Measurements from ENCODE around the gene SORCS3. TPM values are rescaled to one million over a fixed set of nuclear protein-coding genes. Genes with fewer than 3 reads are reported as not detected.
"Not testable (repeated sequence)": the region's sequence is repeated elsewhere in the genome, so short reads cannot be mapped to it uniquely, and the experiment has no call there.

Gene SORCS3
- total RNA-seq, 1 experiment from 2014 or later = not detected

- H3K4me3 Mint-ChIP-seq (ENCODE audit: unreplicated experiment) = no peak overlapping the region
- H3K36me3 Mint-ChIP-seq (ENCODE audit: insufficient read depth, unreplicated experiment) = no peaks in the 10 kb centered on the region
- H3K4me1 Mint-ChIP-seq (ENCODE audit: insufficient read depth, unreplicated experiment) = no peaks in the 10 kb centered on the region
- DNase-seq (ENCODE audit: unreplicated experiment) = no peak
- no TSS peak for BruUV-seq (replicated peaks)
- TF ChIP-seq CTCF (IDR thresholded peaks at IDR 0.05; ENCODE audit: unreplicated experiment) = no peak
- no peaks in the 10 kb centered on the region for H3K27me3 Mint-ChIP-seq (ENCODE audit: insufficient read depth, unreplicated experiment)
- intact Hi-C loops (cut with micrococcal nuclease) = no loop called here
- no peaks in the 10 kb centered on the region for H3K9me3 Mint-ChIP-seq (ENCODE audit: unreplicated experiment)
- H3K27ac Mint-ChIP-seq (ENCODE audit: low read depth, unreplicated experiment) = no peak overlapping the region
- ChIA-PET POLR2A (no interaction called here), CTCF (interaction anchor here (0.6 to 1.1 kb wide), 2 partner anchors 224 to 314 kb away, joined by 3 read pairs; no protein-coding TSS in a partner anchor)
These were observed 66.7 kb downstream of the SORCS3 start for GRCh38 chr10:104707602-104708459.

- ChIA-PET POLR2A (no interaction called here), CTCF (interaction anchor here (0.6 to 1.1 kb wide), 2 partner anchors 11 to 877 kb away, joined by 3 read pairs; no protein-coding TSS in a partner anchor)
- H3K4me1 Mint-ChIP-seq (ENCODE audit: insufficient read depth, unreplicated experiment) = no peaks in the 10 kb centered on the region
- no peak overlapping the region for H3K4me3 Mint-ChIP-seq (ENCODE audit: unreplicated experiment)
- TF ChIP-seq CTCF (IDR thresholded peaks at IDR 0.05; ENCODE audit: unreplicated experiment) = no peak
- H3K27me3 Mint-ChIP-seq (ENCODE audit: insufficient read depth, unreplicated experiment) = peaks cover 18% of the 10 kb centered on the region
- BruUV-seq (replicated peaks) = no TSS peak
- no peak for DNase-seq (ENCODE audit: unreplicated experiment)
- no peaks in the 10 kb centered on the region for H3K9me3 Mint-ChIP-seq (ENCODE audit: unreplicated experiment)
- H3K27ac Mint-ChIP-seq (ENCODE audit: low read depth, unreplicated experiment) = no peak overlapping the region
- intact Hi-C loops (cut with micrococcal nuclease) = no loop called here
- no peaks in the 10 kb centered on the region for H3K36me3 Mint-ChIP-seq (ENCODE audit: insufficient read depth, unreplicated experiment)
These were observed 70.2 kb downstream of the SORCS3 start for GRCh38 chr10:104711302-104711721.

DNA sequence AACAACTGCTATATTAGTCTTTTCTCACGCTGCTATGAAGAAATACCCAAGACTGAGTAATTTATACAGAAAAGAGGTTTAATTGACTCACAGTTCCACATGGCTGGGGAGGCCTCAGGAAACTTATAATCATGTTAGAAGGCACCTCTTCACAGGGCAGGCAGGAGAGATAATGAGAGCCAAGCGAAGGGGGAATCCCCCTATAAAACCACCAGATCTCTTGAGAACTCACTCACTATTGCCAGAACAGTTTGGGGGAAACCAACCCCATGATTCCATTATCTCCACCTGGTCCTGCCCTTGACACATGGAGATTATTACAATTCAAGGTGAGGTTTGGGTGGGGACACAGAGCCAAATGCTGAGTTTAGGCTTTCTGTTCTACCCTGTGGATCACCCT, 89.5 kb downstream of the SORCS3 start:
- POLR2A ChIA-PET; H3K4me3 Mint-ChIP-seq (ENCODE audit: unreplicated experiment); H3K27ac Mint-ChIP-seq (ENCODE audit: low read depth, unreplicated experiment); H3K4me1 Mint-ChIP-seq (ENCODE audit: insufficient read depth, unreplicated experiment); DNase-seq (ENCODE audit: unreplicated experiment); CTCF ChIA-PET; intact Hi-C loops (cut with micrococcal nuclease); H3K9me3 Mint-ChIP-seq (ENCODE audit: unreplicated experiment); H3K27me3 Mint-ChIP-seq (ENCODE audit: insufficient read depth, unreplicated experiment); BruUV-seq (replicated peaks); H3K36me3 Mint-ChIP-seq (ENCODE audit: insufficient read depth, unreplicated experiment): not testable (repeated sequence)

DNA sequence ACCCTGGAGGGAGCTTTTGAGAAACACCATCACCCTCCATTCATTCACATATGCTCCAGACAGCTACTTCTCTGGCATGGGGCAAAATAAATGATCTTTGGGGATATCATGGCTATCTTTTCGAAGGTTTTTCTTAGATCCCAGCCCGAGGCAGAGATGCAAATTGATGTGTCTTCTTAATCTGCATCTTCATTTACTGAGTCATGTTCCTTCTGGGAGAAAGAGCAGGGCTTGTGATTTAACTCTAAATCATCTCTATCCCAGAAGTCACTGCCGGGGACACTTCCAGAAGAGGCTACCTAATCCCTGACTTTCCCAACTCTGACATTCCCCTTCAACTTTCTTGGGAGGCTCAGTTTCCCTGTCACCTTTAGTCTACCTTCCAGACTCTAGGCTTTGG, 90.1 kb downstream of the SORCS3 start:
- POLR2A ChIA-PET = no interaction called here
- Mint-ChIP-seq H3K4me3 (ENCODE audit: unreplicated experiment) (no peak overlapping the region), H3K9me3 (ENCODE audit: unreplicated experiment) (no peaks in the 10 kb centered on the region), H3K27ac (ENCODE audit: low read depth, unreplicated experiment) (no peak overlapping the region), H3K4me1 (ENCODE audit: insufficient read depth, unreplicated experiment) (no peaks in the 10 kb centered on the region), H3K36me3 (ENCODE audit: insufficient read depth, unreplicated experiment) (no peaks in the 10 kb centered on the region), H3K27me3 (ENCODE audit: insufficient read depth, unreplicated experiment) (no peaks in the 10 kb centered on the region)
- intact Hi-C loops (cut with micrococcal nuclease) = no loop called here
- no TSS peak for BruUV-seq (replicated peaks)
- DNase-seq (ENCODE audit: unreplicated experiment) = no peak
- no peak for TF ChIP-seq CTCF (IDR thresholded peaks at IDR 0.05; ENCODE audit: unreplicated experiment)
- CTCF ChIA-PET = interaction anchor here (0.6 kb wide), 1 partner anchor 9 kb away, joined by 3 read pairs; no protein-coding TSS in a partner anchor
